Kidney (tissue), 14 donors: ENCODE results near the gene NPAS3. TPM values are rescaled to one million over a fixed set of nuclear protein-coding genes. Genes with fewer than 3 reads are reported as not detected.

ENCODE experiments used
- DNase-seq, 5 donors: peaks; one replicate each; pipeline ENCODE4 v3.0.0-alpha.2; 2013 to 2020
- FAIRE-seq: peaks from 2 replicates; lab custom pipeline; 2012; peaks lifted over from hg19 to GRCh38; lab: Jason Lieb, UNC
- H3K27ac ChIP-seq, 2 donors: one replicate each; pipeline ENCODE4 v1.7.0; 2013; ENCODE audit warnings: low read depth in 2 of 2, low read length in 2 of 2, inconsistent platforms in 1 of 2
- H3K27me3 ChIP-seq: one replicate; pipeline ENCODE4 v1.7.1; 2013; ENCODE audit warnings: low read length, inconsistent platforms; ENCODE audit not compliant: control insufficient read depth, insufficient read depth
- H3K36me3 ChIP-seq, 3 donors: one replicate each; pipeline versions ENCODE4 v1.7.0 to v1.7.1; 2013; ENCODE audit warnings: low read length in 3 of 3, control low read depth in 1 of 3, inconsistent platforms in 1 of 3; ENCODE audit not compliant: insufficient read depth in 3 of 3, control insufficient read depth in 2 of 3
- H3K4me1 ChIP-seq, 3 donors: one replicate each; pipeline versions ENCODE4 v1.7.0 to v1.7.1; 2013; ENCODE audit warnings: low read length in 3 of 3, inconsistent platforms in 1 of 3, low read depth in 1 of 3; ENCODE audit not compliant: control insufficient read depth in 2 of 3, insufficient read depth in 2 of 3
- H3K4me3 ChIP-seq, 3 donors: one replicate each; pipeline versions ENCODE4 v1.7.0 to v1.8.1; 2013; ENCODE audit warnings: low read length in 3 of 3, control low read depth in 1 of 3, inconsistent platforms in 1 of 3
- H3K9ac ChIP-seq, 3 donors: one replicate each; pipeline versions ENCODE4 v1.7.0 to v1.7.1; 2013; ENCODE audit warnings: low read length in 3 of 3, control low read depth in 1 of 3, inconsistent platforms in 1 of 3
- H3K9me3 ChIP-seq, 3 donors: one replicate each; pipeline versions ENCODE4 v1.7.0 to v1.7.1; 2013; ENCODE audit warnings: low read length in 3 of 3, control low read depth in 1 of 3, inconsistent platforms in 1 of 3; ENCODE audit not compliant: control insufficient read depth in 2 of 3, insufficient read depth in 1 of 3
- intact Hi-C: fragments of 100-400 bp; cut with DNase I; formaldehyde crosslinking; loops from one replicate; pipeline ENCODE4 v1.11.1; 2022
- polyA plus RNA-seq: library from polyadenylated mRNA; stranded (reverse); fragments of 350-450 nt; fragmentation: Illumina TruSeq; extraction: RNeasy Lipid Tissue Mini Kit (QIAGEN cat#74804); gene quantifications from one replicate; pipeline ENCODE4 v1.2.3, GENCODE V29; 2014; ENCODE audit warnings: low read depth, low replicate concordance; ENCODE audit not compliant: insufficient read depth
- total RNA-seq: library from RNA; stranded (reverse); fragmentation: NEBNext Ultra II Directional; extraction: Animal tissue kit (Norgen Biotek cat#: 25700); gene quantifications from one replicate; pipeline ENCODE4 v1.2.1, GENCODE V29; 2021
- TF ChIP-seq, protein P1 (sequence below): IDR thresholded peaks from 3 replicates; pipeline ENCODE4 v1.5.1; 2012; ENCODE audit warnings: mild to moderate bottlenecking, moderate library complexity, borderline replicate concordance; ENCODE audit not compliant: insufficient read depth; ENCODE audit errors: extremely low read depth
- donor health status: control.
- donor health status: control.
- donor health status: control.
- donor health status: control.
- donor health status: control.
- donor health status: DM: yes; HTN: yes; CAD: no.
- donor health status: Normal renal cell carcinoma (clear cell type).

NPAS3 gene
- total and polyA plus RNA-seq, 2 donors from 2014 or later: 0.82 to 5.0 TPM

DNA sequence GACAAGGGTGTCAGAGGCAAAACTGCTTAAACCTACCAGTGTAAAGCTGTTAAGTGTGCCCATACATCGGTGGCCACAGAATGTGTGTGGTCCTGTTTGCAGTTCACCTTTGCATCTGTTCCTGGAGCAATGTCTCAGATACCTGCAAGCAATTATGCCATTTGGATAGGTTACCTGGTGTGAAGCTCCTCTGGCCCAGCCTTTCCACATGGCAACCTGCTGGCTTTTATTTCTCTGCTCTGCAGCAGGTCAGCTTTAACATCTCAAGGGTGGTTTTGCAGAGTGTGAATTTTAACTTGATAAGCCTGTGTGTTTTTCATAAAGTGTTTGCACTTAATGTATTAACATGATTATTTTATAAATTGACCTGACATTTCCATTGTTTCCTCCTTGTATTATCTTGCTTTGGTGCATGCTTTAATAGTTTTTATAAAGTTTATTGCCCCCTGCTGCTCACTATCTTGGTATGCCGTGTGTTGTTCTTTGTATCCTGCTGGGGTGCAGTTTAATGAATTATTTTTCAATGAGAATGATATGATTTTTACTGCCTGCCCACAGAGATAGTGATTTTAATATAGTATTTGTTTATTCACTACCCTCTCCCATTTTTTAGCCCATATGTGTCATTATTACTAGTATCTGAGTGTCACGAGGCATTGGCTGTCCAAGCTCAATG lies 403.8 kb downstream of the NPAS3 start:
- no peaks in the 10 kb centered on the region for H3K9me3 ChIP-seq
- H3K4me1 ChIP-seq: no peaks in the 10 kb centered on the region
- no peak overlapping the region for H3K9ac ChIP-seq
- no peak for FAIRE-seq
- no peak overlapping the region for H3K27ac ChIP-seq
- H3K4me3 ChIP-seq: no peak overlapping the region
- no peaks in the 10 kb centered on the region for H3K27me3 ChIP-seq
- no peak for DNase-seq
- no peaks in the 10 kb centered on the region for H3K36me3 ChIP-seq
- TF ChIP-seq, protein P1, sequence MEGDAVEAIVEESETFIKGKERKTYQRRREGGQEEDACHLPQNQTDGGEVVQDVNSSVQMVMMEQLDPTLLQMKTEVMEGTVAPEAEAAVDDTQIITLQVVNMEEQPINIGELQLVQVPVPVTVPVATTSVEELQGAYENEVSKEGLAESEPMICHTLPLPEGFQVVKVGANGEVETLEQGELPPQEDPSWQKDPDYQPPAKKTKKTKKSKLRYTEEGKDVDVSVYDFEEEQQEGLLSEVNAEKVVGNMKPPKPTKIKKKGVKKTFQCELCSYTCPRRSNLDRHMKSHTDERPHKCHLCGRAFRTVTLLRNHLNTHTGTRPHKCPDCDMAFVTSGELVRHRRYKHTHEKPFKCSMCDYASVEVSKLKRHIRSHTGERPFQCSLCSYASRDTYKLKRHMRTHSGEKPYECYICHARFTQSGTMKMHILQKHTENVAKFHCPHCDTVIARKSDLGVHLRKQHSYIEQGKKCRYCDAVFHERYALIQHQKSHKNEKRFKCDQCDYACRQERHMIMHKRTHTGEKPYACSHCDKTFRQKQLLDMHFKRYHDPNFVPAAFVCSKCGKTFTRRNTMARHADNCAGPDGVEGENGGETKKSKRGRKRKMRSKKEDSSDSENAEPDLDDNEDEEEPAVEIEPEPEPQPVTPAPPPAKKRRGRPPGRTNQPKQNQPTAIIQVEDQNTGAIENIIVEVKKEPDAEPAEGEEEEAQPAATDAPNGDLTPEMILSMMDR: no peak
- intact Hi-C loops: no loop called here

DNA sequence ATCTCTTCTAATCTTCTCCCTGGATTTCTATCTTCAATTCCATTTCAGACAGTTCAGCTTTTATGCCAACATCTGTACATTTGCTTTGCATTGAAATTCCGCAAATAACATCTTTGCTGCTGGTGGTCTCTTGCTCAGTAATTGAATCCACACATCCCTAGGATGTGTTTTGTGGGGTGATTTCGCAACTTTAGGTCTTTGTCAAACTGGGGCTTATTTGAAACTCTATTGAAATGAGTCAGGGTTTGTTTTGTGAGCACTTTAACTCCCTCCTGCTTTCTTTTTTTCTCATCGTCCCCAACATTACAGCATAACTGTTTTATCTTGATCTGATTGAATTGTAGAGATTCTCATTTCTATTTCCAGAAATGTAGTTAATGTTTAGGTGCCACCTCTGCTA lies 404.3 kb downstream of the NPAS3 start:
- Histone ChIP-seq H3K36me3 (no peaks in the 10 kb centered on the region), H3K4me3 (no peak overlapping the region), H3K27me3 (no peaks in the 10 kb centered on the region), H3K4me1 (no peaks in the 10 kb centered on the region), H3K27ac (no peak overlapping the region), H3K9me3 (no peaks in the 10 kb centered on the region), H3K9ac (no peak overlapping the region)
- TF ChIP-seq, protein P1: no peak
- intact Hi-C loops: no loop called here
- DNase-seq (no peak), FAIRE-seq (no peak)

DNA sequence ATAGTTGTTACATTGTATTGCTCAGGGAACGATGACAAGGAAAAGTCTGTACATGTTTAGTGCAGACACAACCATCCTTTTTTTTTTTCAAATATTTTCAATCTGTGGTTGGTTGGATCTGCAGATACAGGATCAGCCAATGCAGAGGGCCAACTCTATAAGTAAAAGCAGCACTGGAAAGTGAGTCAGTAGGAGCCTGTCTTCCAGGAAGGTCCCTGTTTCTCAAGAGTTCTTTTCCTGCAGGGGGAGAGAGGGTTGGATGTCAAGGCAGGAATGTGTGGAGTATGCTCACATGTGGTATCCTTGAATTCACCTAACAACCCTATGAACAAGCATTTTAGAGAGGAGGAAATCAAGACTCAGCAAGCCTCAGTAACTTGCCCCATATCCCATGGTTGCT lies 409.1 kb downstream of the NPAS3 start:
- no peaks in the 10 kb centered on the region for H3K4me1 ChIP-seq
- TF ChIP-seq, protein P1: no peak
- no peaks in the 10 kb centered on the region for H3K27me3 ChIP-seq
- intact Hi-C loops: no loop called here
- no peaks in the 10 kb centered on the region for H3K9me3 ChIP-seq
- H3K4me3 ChIP-seq: no peak overlapping the region
- no peak overlapping the region for H3K9ac ChIP-seq
- no peak overlapping the region for H3K27ac ChIP-seq
- H3K36me3 ChIP-seq: no peaks in the 10 kb centered on the region
- FAIRE-seq (no peak), DNase-seq (no peak)

DNA sequence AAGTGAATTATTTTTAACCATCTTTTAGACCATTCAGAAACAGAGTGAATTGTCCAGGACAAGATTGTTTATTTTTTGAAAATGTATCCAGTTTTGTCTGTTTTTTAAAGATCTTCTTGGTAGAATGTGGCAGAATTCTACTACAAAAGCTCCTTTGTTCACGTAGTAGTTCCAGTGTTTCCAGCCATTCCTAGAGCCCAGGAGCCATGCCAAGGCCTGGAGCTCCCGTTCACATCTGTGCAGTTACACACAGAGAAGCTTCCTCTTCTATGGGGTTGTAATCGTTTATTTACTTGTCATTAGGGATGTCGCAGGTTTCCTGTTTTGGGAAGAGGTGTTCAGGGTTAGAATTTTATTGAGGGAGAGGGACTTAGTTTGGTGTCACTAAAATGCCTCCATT lies 409.8 kb downstream of the NPAS3 start:
- Histone ChIP-seq H3K4me3 (no peak overlapping the region), H3K27ac (no peak overlapping the region), H3K27me3 (no peaks in the 10 kb centered on the region), H3K36me3 (no peaks in the 10 kb centered on the region), H3K9ac (no peak overlapping the region), H3K9me3 (no peaks in the 10 kb centered on the region), H3K4me1 (no peaks in the 10 kb centered on the region)
- FAIRE-seq (no peak), DNase-seq (no peak)
- intact Hi-C loops: no loop called here
- TF ChIP-seq, protein P1: no peak
